ENCODE measurements around the gene PRKAG2.

PRKAG2 gene

DNA sequence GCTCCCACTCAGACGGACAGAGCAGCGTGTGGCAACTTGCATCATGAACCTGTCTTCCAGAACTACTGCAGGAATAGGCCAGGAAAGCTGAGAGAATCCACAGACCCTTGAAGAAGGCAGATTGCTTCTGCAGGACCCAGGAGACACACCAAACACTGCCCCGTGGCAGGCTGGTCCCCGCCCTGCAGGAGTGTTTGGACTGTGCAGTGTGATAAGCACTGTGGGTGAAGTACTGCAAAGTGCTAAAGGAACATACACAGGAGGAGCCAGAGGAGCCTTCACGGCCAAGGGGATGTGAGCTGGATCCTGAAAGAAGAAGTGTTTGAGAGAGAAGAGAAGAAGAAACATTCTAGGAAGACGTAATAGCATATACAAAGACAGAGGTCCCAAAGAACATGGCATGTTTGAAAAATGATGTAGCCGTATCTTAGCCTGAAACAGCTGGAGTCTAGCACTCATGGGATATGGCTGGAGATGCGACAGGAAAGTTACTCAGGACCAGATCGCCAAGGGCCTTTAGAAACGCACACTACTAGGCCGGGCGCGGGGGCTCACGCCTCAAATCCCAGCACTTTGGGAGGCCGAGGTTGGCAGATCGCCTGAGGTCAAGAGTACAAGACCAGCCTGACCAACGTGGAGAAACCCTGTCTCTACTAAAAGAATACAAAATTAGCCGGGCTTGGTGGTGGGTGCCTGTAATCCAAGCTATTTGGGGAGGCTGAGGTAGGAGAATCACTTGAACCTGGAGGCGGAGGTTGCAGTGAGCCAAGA lies 260.3 kb downstream of the PRKAG2 start:
- TF ChIP-seq, protein P1, sequence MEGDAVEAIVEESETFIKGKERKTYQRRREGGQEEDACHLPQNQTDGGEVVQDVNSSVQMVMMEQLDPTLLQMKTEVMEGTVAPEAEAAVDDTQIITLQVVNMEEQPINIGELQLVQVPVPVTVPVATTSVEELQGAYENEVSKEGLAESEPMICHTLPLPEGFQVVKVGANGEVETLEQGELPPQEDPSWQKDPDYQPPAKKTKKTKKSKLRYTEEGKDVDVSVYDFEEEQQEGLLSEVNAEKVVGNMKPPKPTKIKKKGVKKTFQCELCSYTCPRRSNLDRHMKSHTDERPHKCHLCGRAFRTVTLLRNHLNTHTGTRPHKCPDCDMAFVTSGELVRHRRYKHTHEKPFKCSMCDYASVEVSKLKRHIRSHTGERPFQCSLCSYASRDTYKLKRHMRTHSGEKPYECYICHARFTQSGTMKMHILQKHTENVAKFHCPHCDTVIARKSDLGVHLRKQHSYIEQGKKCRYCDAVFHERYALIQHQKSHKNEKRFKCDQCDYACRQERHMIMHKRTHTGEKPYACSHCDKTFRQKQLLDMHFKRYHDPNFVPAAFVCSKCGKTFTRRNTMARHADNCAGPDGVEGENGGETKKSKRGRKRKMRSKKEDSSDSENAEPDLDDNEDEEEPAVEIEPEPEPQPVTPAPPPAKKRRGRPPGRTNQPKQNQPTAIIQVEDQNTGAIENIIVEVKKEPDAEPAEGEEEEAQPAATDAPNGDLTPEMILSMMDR (IDR thresholded peaks at IDR 0.05; ENCODE audit: low read depth, low read length, missing control alignments), result no peak
- in situ Hi-C loops (cut with HindIII; ENCODE audit: low sequenced_read_pairs), result no loop called here
- DNase-seq (ENCODE audit: low read depth), result no peak
- no peak overlapping the region for H3K4me3 ChIP-seq (ENCODE audit: low read depth, low read length)

DNA sequence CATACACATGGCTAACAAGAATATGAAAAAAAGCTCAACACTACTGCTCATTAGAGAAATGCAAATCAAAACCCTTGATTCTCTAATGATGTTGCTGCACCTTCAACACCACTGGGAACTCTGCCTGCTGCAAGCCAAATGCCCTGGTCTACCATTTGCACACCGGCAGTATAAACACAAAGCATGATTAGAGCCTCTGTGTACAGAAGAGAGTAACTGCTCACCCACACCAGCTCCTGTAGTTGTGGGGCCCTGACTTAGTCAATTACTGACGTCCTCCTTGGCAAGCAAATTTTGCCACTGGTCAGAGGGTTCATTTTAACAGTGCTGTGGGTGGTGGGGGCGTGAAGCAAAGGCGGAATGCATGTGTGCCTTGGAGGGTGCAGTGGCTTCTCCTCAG lies 261.1 kb downstream of the PRKAG2 start:
- in situ Hi-C loops (cut with HindIII; ENCODE audit: low sequenced_read_pairs), result no loop called here
- TF ChIP-seq, protein P1 (IDR thresholded peaks at IDR 0.05; ENCODE audit: low read depth, low read length, missing control alignments), result no peak
- DNase-seq (ENCODE audit: low read depth), result no peak
- no peak overlapping the region for H3K4me3 ChIP-seq (ENCODE audit: low read depth, low read length)

DNA sequence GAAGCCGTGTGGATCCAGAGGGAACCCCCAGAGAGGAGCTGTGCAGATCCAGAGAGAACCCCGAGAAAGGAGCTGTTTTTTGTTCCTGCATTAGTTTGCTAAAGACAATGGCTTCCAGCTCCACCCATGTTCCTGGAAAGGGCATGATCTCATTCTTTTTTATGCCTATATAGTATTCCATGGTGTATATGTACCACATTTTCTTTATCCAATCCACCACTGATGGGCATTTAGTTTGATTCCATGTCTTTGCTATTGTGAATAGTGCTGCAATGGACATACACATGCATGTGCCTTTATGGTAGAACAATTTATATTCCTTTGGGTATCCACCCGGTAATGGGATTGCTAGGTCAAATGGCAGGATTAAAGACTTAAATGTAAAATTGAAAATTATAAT lies 261.9 kb downstream of the PRKAG2 start:
- in situ Hi-C loops (cut with HindIII; ENCODE audit: low sequenced_read_pairs), result no loop called here
- no peak for DNase-seq (ENCODE audit: low read depth)
- no peak overlapping the region for H3K4me3 ChIP-seq (ENCODE audit: low read depth, low read length)
- TF ChIP-seq, protein P1 (IDR thresholded peaks at IDR 0.05; ENCODE audit: low read depth, low read length, missing control alignments), result no peak

DNA sequence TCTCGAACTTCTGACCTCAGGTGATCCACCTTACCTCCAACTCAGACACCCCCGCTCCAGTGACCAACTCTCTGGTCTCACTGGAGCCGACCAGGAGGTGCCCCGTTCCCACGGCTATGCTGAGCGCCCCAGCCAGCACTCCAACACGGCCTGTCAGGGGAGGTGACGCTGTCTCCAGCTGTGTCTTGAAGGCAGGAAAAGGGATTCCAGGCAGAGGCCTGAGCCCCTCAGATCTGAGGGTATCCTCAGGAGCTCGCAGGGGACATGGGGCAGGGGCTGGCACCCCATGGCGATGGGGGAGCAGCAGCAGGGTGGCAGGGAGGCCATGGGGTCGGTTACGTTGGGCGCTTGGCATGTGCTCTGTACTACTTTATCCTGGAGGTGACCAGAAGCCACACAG lies 262.9 kb downstream of the PRKAG2 start:
- in situ Hi-C loops (cut with HindIII; ENCODE audit: low sequenced_read_pairs), result no loop called here
- H3K4me3 ChIP-seq (ENCODE audit: low read depth, low read length), result no peak overlapping the region
- DNase-seq (ENCODE audit: low read depth), result no peak
- TF ChIP-seq, protein P1 (IDR thresholded peaks at IDR 0.05; ENCODE audit: low read depth, low read length, missing control alignments), result no peak

DNA sequence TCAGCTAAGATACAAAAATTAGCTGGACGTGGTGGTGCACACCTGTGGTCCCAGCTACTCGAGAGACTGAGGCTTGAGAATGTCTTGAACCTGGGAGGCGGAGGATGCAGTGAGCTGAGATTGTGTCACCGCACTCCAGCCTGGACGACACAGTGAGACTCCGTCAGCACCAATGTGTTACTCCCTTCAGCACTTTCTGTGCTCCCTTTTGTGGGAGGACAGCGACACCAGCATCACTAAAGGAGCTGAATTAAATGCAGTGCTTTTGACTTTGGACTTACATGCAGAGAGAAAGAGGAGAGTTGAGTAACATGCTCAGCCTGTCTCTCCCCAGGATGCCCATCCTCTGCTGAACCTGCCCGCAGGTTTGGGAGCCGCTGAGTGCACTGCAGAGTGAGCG lies 265.0 kb downstream of the PRKAG2 start:
- TF ChIP-seq, protein P1 (IDR thresholded peaks at IDR 0.05; ENCODE audit: low read depth, low read length, missing control alignments), result no peak
- no peak overlapping the region for H3K4me3 ChIP-seq (ENCODE audit: low read depth, low read length)
- no peak for DNase-seq (ENCODE audit: low read depth)
- in situ Hi-C loops (cut with HindIII; ENCODE audit: low sequenced_read_pairs), result no loop called here

DNA sequence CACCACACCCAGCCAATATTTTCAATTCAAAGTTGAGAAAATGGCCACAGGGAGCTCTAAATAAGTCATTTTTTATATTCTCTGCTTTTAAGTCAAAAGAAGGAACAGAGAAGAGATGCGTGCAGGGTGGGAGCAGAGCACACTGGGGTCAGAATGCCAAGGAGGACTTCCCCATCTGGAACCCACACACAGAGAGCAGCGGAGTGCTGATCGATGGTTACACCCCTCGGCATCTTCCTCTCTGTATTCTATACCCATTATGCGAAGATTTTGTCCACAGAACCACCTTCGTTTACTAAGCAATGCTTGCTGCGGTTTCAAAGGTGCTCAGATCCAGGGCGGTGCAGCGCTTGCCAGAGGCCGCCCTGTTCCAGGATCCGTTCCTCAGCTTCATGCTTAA lies 265.9 kb downstream of the PRKAG2 start:
- no peak for DNase-seq (ENCODE audit: low read depth)
- TF ChIP-seq, protein P1 (IDR thresholded peaks at IDR 0.05; ENCODE audit: low read depth, low read length, missing control alignments), result no peak
- in situ Hi-C loops (cut with HindIII; ENCODE audit: low sequenced_read_pairs), result no loop called here
- no peak overlapping the region for H3K4me3 ChIP-seq (ENCODE audit: low read depth, low read length)
